Epithelial cell of prostate (primary cell): ENCODE measurements around the gene DDX47.
A peak's percentile ranks its signal among the peaks of the same experiment; 100 is the strongest.
"Not testable (repeated sequence)": the region's sequence is repeated elsewhere in the genome, so short reads cannot be mapped to it uniquely, and the experiment has no call there.

Experiments used
- DNase-seq: peaks from one replicate; pipeline ENCODE4 v3.0.0-alpha.2; 2011; ENCODE audit warnings: low read depth, low spot score
- H3K27ac ChIP-seq: fragments of 450-650 bp; 2 replicates; pipeline ENCODE4 v1.5.1; 2017; ENCODE audit warnings: mild to moderate bottlenecking

Gene DDX47

DNA sequence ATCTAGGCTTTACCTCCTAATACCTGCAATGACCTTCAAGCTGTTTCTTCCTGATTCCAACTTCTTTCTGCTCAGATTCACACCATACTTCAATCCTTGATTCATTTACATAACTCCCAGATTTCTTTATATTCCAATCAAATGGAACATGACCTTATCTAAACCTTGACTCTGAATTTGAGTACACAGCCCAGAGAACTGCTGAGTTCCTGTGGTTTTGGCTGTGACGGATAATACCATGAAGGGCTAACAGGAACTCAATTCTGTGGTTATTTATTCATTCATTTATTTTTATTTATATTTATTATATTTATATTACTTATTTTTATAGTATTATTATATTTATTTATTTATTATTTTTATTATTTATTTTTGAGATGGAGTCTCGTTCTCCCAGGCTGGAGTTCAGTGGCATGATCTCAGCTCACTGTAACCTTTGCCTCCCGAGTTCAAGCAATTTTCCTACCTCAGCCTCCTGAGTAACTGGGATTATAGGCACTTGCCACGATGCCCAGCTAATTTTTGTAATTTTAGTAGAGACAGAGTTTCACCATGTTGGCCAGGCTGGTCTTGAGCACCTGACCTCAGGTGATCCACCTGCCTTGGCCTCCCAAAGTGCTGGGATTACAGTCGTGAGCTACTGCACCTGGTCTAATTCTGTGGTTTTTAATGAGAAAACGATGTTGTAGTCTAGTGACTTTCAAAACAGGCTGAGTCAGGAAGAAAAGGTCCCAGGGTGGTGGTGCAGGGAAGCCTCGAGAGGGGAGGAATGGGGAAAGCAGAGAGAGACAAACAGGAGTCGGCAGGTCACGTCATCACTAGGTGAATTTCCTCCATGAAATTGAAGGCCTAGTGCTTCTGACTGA, 16.0 kb upstream of the DDX47 start:
- no peak for DNase-seq
- no peak overlapping the region for H3K27ac ChIP-seq

DNA sequence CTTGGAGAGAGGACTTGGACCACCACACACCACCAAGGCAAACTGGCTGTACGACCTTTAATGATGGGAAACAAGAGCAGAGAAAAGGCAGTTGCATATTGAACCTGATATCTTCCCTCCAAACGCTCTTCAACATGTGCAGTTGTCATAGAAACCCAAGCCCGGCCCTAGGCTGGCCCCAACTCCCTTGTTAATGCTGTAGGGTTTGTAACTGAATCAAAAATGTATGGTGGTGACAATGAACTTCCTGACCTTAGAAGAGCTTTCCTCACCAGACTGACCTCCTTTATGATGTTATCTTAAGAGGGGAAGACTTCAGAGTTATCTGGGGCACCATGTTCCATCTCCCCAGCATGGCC, 15.4 kb upstream of the DDX47 start:
- H3K27ac ChIP-seq: no peak overlapping the region
- no peak for DNase-seq

DNA sequence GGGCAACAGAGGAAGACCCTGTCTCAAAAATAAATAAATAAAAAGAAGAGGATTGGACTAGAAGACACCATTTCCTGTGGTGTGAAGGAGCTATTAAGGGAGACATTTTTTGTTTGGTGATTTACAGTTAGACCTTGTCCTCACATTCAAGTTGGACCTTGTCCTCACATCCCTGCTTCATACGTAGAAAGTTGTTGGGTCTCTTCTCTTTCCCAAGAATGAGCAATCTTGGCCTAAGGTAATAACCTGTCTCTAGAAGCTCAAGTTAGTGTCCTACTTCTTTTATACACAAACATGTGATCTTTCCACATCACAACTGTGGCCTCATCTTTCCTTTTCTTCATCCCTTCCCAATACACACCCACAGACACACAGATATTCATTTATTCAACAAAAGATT, 14.7 kb upstream of the DDX47 start:
- peak overlapping the region; percentile 100 for H3K27ac ChIP-seq

DNA sequence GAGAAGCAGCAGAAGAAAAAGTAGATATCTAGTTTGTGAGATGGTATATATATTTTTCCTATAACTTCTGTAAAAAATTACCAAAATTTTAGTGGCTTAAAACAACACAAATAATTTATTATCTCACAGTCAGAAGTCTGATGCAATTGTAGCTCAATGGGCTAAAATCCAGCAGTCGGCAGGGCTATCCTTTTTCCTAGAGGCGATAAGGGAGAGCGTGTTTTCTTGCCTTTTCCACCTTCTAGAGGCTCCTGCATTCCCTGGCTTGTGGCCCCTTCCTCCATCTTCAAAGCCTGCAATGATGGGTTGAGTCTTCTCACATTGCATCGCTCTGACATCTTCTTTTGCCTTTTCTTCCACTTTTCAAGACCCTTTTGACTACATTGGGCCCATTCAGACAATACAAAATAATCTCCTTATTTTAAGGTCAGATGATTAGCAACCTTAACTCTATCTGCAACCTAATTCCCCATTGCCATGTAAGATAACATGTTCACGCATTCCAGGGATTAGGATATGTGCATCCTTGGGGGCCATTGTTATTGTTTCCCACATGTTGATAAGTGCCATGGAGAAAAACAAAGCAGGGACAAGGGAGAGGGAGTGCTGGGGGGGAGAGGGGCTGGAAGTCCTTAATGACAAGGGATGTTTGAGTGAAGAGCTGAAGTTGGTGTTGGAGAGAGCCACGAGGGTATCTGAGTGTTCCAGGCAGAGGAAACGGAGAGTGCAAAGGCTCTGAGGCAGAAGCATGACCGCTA, 13.8 kb upstream of the DDX47 start:
- H3K27ac ChIP-seq: peak overlapping the region; percentile 100
- DNase-seq: no peak

More for the DNA sequence above, 14.7 kb upstream of the DDX47 start:
- no peak for DNase-seq

DNA sequence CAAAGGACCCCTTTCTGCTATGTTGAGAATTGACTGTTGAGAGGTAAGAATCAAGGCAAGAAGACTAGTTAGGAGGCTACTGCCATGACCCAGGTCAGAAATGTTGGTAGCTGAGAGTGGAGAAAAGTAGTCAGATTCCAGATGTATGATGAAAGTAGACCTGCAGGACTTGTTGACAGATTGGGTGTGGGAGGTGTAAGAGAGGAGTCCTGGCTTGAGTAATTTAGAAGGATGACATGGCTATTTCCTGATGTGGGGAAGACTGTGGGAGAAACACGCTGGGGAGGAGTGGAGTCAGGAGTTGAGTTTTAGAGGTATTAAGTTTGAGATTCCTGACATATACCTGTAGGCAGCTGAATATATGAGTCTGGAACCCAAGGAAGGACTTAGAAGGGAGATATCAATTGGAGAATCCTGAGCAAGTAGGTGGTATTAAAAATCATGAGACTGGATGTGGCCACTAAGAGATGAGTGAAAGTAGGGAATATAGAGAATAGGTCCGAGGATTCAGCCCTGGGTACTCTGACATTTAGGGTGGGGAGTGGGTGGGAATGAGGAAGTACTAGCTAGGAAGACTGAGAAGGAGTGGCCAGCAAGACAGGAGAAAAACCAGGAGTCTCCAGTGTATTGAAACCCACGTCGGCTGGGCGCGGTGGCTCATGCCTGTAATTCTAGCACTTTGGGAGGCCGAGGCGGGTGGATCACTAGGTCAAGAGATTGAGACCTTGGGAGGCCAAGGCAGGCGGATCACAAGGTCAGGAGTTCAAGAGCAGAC, 12.6 kb upstream of the DDX47 start:
- H3K27ac ChIP-seq: peak overlapping the region; percentile 100
- peak; percentile 96 for DNase-seq

DNA sequence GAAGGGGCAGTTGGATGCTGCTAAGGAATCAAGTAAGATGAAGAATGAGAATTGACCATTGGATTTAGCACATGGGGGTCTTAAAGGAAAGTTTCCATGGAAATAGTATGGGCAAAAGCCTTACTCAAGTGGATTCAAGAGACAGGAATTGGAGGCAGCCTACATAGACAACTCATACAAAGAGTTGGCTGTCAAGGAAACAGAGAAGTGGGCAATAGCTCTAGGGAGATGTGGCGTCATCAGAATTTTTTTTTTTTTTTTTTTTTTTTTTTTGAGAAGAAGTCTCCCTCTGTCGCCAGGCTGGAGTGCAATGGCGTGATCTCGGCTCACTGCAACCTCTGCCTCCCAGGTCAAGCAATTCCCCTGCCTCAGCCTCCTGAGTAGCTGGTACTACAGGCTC, 11.5 kb upstream of the DDX47 start:
- not testable (repeated sequence) for DNase-seq
- peak overlapping the region; percentile 100 for H3K27ac ChIP-seq

DNA sequence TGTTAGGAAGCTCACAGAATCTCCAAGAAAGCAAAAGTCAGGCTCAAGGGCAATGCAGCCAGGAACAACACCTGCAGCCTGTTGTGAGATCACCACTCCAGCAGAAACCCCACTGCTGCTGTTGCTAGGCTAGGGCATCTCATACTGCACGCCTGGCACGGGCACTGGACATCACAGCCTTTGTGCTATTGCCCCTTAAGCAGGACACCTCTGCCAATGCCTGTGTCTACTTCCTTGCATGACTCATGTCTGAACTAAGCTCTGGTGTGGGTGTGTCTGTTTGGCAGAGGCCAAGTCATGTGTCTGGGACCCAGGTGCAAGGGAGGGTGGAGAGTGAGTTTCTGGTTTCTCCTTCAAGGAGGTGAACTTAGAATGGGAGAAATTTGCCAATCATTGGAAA, 10.0 kb upstream of the DDX47 start:
- H3K27ac ChIP-seq: peak overlapping the region; percentile 100
- DNase-seq: peak; percentile 100

DNA sequence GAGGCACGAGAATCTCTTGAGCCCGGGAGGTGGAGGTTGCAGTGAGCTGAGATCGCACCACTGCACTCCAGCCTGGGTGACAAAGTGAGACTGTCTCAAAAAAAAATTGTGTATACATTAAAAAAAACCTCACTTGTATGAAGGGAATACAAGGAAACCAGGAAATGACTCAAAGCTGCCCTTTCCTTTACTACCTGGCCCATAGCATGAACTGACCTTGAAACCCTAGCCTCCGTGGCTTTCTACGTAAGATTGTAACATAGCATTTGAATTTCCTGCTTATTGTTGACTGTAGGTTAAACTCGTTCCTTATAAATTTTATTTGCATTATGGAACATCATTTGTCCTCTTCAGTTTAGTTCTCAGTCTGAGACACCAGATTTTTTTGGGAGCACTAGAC, 9.1 kb upstream of the DDX47 start:
- DNase-seq: peak; percentile 95
- H3K27ac ChIP-seq: peak overlapping the region; percentile 100

DNA sequence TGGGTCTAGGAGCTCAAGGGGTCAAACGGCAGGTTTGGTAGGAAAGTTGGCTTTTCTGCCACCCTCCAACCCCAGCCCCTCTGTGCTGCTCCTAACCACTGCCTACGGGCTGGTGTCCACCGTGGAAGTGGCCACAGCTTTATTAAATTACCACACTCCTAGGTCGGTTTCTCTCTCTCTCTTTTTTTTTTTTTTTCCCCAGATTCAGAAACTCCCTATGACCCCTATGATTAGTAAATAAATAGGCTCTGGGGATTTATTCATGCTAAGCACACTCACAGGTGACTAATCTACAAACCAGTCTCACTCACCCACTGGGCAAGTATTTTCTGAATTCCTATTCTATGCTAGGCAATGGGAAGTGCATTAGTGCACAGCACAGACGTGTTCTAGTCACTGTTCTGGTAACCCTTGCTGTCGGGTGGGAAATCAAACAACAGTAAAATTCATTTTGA, 8.7 kb upstream of the DDX47 start:
- peak overlapping the region; percentile 100 for H3K27ac ChIP-seq
- peak; percentile 98 for DNase-seq

DNA sequence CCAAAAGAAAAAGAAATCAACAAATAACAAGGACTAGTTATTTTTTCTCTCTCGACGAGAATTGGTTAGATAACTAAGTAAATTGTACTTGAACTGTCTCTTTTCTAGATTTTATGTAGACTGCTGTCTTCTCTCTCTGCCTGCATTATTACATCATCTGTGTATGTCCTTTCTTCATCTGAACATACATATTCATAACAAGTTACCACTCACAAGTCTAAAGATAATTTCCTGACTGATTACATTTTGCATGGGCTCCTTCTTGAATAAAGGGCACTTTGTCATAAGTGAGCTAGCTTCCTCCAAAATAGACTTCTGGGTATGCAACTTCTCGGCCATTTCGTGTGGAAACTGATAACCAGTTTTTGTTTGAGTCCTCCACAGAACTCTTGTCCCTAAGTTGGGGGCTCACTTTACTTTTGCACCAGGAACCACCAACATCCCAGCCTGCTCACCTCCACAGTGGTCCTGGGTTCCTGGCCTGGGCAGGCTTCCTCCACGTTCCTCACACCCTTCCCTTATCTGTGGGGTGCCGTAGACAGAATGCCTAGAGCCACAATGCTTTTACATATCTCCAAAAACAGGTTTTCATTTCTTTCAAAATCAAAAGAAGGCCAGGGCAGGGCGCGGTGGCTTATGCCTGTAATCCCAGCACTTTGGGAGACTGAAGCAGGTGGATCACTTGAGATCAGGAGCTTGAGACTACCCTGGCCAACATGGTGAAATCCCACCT, 6.2 kb upstream of the DDX47 start:
- peak overlapping the region; percentile 100 for H3K27ac ChIP-seq
- DNase-seq: no peak

DNA sequence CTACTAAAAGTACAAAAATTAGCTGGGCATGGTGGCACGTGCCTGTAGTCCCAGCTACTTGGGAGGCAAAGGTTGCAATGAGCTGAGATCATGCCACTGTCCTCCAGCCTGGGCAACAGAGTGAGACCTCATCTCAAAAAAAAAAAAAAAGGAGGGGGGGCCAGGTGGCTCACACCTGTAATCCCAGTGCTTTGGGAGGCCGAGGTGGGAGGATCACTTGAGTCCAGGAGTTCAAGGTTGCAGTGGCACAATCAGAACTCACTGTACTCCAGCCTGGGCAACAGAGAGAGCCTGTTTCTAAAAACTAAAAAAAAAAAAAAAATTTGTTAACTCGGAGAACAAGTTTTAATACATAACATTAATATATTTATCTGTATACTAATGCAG, 5.6 kb upstream of the DDX47 start:
- H3K27ac ChIP-seq: peak overlapping the region; percentile 100
- DNase-seq: not testable (repeated sequence)

DNA sequence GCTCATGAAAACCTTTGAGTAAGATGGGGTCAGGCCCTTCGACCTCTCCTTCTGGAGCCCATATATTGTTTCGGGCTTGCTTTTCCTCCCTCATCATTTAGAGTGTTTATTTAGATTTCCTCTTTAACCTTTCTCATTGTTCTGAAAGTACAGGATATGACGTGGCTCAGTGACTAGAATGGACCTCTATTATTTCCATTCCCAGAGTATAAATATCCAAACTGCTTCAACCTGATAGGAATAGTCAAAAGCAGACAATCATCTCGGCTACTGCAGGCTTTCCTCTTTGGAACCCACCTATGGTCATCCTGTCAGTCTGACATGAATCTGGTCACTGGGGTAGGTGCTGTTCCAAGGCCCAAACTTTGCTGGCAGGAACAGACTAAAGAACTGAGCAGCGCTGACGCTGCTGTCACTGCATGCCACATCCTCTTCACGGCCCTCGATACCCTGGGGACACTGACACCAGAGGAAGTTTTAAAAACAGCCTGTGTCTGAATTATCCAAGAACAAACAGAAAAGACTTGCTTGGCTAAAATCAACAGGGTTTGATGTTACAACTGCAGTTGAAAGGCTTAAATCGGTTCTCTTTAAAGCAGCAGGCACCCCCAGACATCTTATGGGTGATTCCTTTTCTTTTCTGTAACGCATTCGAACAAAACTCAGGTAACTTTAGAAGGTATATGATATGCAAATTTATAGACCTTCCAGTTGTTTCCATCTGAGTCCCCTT, 5.0 kb upstream of the DDX47 start:
- H3K27ac ChIP-seq: peak overlapping the region; percentile 100
- no peak for DNase-seq

DNA sequence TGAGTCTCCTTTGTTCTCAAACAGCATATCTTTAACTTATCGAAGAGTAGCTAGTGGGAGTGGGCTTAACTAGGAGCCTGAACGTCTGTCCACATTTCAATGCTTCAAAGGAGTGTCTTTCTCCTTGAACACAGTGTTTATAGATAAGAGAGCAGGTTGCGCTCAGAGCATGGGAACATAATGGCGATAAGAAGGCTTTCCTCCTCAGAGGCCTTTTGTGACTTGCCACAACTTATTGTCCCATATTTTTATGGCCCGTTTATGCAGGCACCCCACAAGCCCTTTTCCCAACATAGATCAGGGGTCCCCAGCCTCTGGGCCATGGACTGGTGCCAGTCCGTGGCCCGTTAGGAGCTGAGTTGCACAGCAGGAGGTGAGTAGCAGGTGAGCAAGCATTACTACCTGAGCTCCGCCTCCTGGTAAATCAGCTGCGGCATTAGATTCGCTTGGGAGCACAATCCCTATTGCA, 2.6 kb upstream of the DDX47 start:
- DNase-seq: no peak
- no peak overlapping the region for H3K27ac ChIP-seq

DNA sequence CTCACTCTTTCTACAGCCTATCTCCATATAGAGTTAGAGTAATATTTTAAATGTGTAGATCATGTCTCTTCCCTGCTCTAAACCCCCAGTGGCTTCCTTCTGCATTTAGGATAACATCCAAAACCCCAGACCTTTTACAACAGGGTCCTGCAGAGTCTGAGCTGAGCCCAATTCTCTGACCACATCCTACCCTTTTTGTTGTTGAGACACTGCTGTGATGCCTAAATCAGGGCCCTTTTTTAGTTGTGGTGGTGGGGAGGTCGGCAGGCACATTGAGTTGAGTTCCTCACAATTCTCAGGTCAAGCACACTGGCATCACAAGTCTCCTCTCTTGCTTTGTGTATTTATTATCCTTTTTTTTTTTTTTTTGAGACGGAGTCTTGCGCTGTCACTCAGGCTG, 1.8 kb upstream of the DDX47 start:
- no peak overlapping the region for H3K27ac ChIP-seq
- DNase-seq: no peak

DNA sequence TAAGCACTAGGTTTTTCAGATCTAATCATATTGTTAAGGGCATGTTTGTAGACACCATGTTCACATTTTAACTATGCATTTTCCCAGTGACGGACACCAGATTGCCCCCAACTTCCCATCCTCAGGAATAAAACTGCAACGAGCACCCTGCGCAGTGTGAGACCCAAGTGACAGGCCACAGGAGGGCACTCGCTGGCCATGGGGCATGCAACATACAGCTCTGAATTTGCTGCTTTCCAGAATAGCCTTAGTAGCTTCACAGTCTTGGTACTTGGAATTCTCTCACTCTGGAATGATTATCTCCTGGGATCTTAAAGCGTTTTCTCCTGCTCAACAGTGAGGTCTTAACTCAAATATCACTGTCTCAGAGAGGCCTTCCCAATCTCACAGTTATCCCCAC, 972 bp upstream of the DDX47 start:
- no peak overlapping the region for H3K27ac ChIP-seq
- DNase-seq: no peak

DNA sequence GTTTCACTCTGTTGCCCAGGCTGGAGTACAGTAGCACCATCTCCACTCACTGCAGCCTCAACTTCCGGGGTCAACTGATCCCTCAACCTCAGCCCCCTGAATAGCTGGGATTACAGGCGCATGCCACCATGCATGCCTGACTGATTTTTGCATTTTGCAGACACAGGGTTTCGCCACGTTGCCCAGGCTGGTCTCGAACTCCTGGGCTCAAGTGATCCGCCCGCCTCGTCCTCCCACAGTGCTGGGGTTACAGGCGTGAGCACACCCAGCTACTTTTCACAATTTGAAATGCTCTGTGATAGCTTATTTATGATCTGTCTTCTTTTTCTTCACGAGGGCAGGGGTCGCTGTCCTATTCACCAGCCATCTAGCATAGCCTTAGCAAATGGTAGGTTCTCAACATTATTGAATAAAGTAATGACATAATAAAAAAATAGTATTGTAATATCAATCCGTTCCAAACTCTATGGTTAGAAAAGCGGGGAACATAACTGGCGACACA, 477 bp upstream of the DDX47 start:
- peak overlapping the region; percentile 62 for H3K27ac ChIP-seq
- no peak for DNase-seq

DNA sequence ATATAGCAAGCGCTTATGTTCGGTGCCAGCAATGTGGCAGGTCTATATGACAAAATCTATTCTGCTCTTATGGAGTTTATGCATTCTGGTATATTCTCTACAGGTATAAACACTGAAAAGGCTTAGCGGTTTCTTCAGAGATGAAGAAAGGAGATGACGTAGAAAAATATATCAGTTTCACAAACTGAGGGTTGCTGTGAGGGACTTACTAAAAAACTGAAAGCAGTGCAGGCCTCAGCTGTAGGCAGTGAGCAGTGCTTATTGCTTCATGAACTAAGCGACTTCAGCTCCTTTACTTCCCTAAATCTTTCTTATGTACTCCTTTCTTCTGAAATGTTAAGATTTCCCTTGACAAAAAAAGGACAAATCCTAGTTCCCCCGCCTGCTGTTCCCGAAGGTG, 4.5 kb downstream of the DDX47 start:
- peak overlapping the region; percentile 89 for H3K27ac ChIP-seq
- DNase-seq: no peak

DNA sequence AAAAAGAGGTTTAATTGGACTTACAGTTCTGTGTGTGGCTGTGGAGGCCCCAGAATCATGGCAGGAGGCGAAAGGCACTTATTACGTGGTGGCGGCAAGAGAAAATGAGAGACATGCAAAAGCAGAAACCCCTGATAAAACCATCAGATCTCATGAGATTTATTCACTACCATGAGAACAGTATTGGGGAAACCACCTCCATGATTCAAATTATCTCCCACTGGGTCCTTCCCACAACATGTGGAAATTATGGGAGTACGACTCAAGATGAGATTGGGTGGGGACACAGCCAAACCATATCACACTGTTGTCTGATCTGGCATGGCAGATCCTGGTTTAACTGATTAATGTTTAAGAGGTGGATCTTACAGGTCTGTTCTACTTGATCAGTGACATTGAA, 5.6 kb downstream of the DDX47 start:
- no peak for DNase-seq
- peak overlapping the region; percentile 89 for H3K27ac ChIP-seq

DNA sequence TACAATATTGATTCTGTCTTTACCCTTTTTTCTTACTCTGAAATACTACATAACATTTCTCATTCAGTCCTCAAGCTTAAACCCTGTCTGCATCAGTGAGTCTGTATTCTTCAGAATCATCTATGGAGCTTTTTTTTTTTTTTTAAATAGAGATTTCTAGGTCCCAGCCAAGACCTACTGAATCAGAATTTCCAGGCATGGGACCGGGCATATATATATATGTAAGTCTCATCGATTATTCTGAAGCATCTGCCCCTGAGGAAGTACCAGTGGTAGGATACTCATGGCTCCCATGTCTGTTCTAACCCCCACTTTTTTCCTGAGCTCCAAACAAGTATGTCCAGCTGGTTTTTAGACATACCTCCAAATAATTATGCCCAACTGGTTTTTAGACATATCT, 6.1 kb downstream of the DDX47 start:
- DNase-seq: no peak
- H3K27ac ChIP-seq: peak overlapping the region; percentile 89
